OCI-LY3 (cell line): ENCODE results near the gene SUPT20H.

Experiments
- H2AFZ ChIP-seq: fragments of 200-600, 300-600 bp; shearing (Covaris generic); 2 replicates; pipeline ENCODE4 v1.6.0; 2014; ENCODE audit warnings: antibody characterized with exemption, low read depth, low read length
- H3K27ac ChIP-seq: fragments of 200-600, 300-600 bp; sonication (generic); 2 replicates; pipeline ENCODE4 v1.5.1; 2014; ENCODE audit warnings: mild to moderate bottlenecking, low read length, moderate library complexity, mixed read lengths
- H3K27me3 ChIP-seq: fragments of 200-600, 300-600 bp; sonication (generic); 2 replicates; pipeline ENCODE4 v1.6.1; 2014; ENCODE audit warnings: low read depth, low read length, mixed read lengths
- H3K36me3 ChIP-seq: fragments of 200-600, 300-600 bp; sonication (generic); replicated peaks from 2 replicates; pipeline ENCODE3; 2014; ENCODE audit warnings: low read depth, low read length, mixed read lengths
- H3K4me1 ChIP-seq: fragments of 300-600, 200-600 bp; sonication (generic); 2 replicates; pipeline ENCODE4 v1.6.1; 2014; ENCODE audit warnings: low read length, mixed read lengths
- H3K4me2 ChIP-seq: fragments of 200-600, 300-600 bp; sonication (generic); 2 replicates; pipeline ENCODE4 v1.6.1; 2014; ENCODE audit warnings: low read length, mixed read lengths
- H3K4me3 ChIP-seq: fragments of 300-600, 200-600 bp; sonication (generic); 2 replicates; pipeline ENCODE4 v1.5.1; 2014; ENCODE audit warnings: antibody characterized with exemption, mild to moderate bottlenecking, low read length, moderate library complexity
- H3K79me2 ChIP-seq: fragments of 300-600, 200-600 bp; shearing (Covaris generic); 2 replicates; pipeline ENCODE4 v1.6.1; 2014; ENCODE audit warnings: mild to moderate bottlenecking, low read length, mixed read lengths
- H3K9ac ChIP-seq: fragments of 300-600, 200-600 bp; shearing (Covaris generic); 2 replicates; pipeline ENCODE4 v1.6.0; 2014; ENCODE audit warnings: mild to moderate bottlenecking, low read length, moderate library complexity
- H3K9me3 ChIP-seq: fragments of 200-600, 300-600 bp; shearing (Covaris generic); 2 replicates; pipeline ENCODE4 v1.6.1; 2014; ENCODE audit warnings: low read length, mixed read lengths; ENCODE audit not compliant: insufficient read depth
- H4K20me1 ChIP-seq: fragments of 200-600, 300-600 bp; sonication (generic); 2 replicates; pipeline ENCODE4 v1.6.1; 2016; ENCODE audit warnings: low read length, mixed read lengths; ENCODE audit not compliant: insufficient read depth
- EZH2phosphoT487 ChIP-seq: fragments of 200-600 bp; shearing (Covaris generic); IDR thresholded peaks from 2 replicates; pipeline ENCODE4 v1.6.1; 2018; ENCODE audit warnings: antibody characterized with exemption, mixed run types, low read depth
- TF ChIP-seq, protein P1 (sequence below): fragments of 200-600, 300-600 bp; sonication (generic); IDR thresholded peaks from 2 replicates; pipeline ENCODE4 v1.5.1; 2014; ENCODE audit warnings: antibody characterized with exemption, low read length, low read depth

Gene SUPT20H

DNA sequence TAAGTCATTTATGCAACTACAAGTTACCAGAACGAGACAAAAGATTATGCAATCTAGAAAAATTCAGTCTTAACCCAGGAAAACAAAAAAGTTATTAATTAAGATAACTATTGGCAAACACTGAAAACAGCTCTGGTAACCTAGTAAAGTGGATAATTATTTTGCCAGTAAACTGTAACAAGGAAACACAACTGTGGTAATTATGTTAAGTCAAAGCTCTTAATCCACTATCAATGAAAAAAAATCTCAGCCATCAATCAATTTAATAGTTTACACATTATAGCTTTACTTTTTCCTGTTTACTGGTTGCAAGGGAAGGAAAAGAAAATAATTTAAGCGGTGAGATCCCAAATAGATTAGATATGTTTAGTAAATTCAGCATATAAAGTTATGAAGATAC, 47.7 kb downstream of the SUPT20H start:
- no peaks in the 10 kb centered on the region for H3K79me2 ChIP-seq
- H3K9me3 ChIP-seq, result no peaks in the 10 kb centered on the region
- H3K4me2 ChIP-seq, result no peak overlapping the region
- no peak overlapping the region for H3K4me3 ChIP-seq
- no peak overlapping the region for H3K9ac ChIP-seq
- no peak overlapping the region for H3K27ac ChIP-seq
- H3K27me3 ChIP-seq, result no peaks in the 10 kb centered on the region
- no peak for TF ChIP-seq EZH2phosphoT487
- TF ChIP-seq, protein P1, sequence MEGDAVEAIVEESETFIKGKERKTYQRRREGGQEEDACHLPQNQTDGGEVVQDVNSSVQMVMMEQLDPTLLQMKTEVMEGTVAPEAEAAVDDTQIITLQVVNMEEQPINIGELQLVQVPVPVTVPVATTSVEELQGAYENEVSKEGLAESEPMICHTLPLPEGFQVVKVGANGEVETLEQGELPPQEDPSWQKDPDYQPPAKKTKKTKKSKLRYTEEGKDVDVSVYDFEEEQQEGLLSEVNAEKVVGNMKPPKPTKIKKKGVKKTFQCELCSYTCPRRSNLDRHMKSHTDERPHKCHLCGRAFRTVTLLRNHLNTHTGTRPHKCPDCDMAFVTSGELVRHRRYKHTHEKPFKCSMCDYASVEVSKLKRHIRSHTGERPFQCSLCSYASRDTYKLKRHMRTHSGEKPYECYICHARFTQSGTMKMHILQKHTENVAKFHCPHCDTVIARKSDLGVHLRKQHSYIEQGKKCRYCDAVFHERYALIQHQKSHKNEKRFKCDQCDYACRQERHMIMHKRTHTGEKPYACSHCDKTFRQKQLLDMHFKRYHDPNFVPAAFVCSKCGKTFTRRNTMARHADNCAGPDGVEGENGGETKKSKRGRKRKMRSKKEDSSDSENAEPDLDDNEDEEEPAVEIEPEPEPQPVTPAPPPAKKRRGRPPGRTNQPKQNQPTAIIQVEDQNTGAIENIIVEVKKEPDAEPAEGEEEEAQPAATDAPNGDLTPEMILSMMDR, result no peak
- H2AFZ ChIP-seq, result no peak overlapping the region
- no peaks in the 10 kb centered on the region for H3K4me1 ChIP-seq
- no peaks in the 10 kb centered on the region for H4K20me1 ChIP-seq
- peaks cover 76% of the 10 kb centered on the region for H3K36me3 ChIP-seq

DNA sequence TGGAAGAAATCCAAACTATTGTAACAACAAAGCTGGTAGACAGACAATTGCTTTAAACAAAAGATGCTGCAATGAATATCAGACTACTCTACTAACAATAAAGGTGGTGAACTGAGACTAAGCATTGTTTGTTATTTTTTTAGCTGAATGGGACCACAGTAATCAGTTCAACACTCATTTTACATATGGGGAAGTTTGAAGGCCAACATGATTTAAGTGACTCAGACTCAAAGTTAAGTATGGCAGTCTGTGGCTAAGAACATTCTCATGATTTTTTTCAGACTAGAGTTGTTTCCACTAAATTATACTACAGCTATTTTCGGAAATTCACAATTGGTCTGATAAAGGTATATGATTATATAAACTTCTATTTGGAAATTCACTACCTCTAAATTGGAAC, 48.5 kb downstream of the SUPT20H start:
- Histone ChIP-seq H3K9me3 (no peaks in the 10 kb centered on the region), H2AFZ (no peak overlapping the region), H3K27me3 (no peaks in the 10 kb centered on the region), H3K4me1 (no peaks in the 10 kb centered on the region), H3K4me2 (no peak overlapping the region), H3K27ac (no peak overlapping the region), H3K36me3 (peaks cover 80% of the 10 kb centered on the region), H3K4me3 (no peak overlapping the region), H3K79me2 (no peaks in the 10 kb centered on the region), H3K9ac (no peak overlapping the region), H4K20me1 (no peaks in the 10 kb centered on the region)
- TF ChIP-seq, protein P1, result no peak
- no peak for TF ChIP-seq EZH2phosphoT487

DNA sequence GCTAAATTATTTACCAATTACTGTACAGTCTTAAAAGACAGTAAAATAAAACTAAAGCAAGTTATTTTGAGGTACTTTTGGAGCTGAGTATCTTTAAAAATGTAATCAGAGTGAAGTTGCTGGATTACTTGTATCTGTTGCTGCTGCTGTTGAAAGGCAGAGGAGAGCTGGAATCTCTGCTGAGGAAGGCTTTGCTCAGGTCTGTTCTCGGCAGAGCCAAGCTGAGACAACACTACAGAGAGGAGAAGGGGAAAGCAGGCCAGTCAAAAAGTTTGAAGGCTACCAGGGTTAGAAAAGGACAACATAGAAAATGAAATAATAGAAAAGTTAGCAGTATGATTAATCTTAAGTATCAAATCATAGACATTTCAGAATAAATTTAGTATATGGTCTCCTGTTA, 49.1 kb downstream of the SUPT20H start:
- H3K4me3 ChIP-seq, result no peak overlapping the region
- no peak overlapping the region for H3K9ac ChIP-seq
- no peaks in the 10 kb centered on the region for H3K9me3 ChIP-seq
- no peaks in the 10 kb centered on the region for H3K4me1 ChIP-seq
- H3K4me2 ChIP-seq, result no peak overlapping the region
- no peak overlapping the region for H3K27ac ChIP-seq
- peaks cover 78% of the 10 kb centered on the region for H3K36me3 ChIP-seq
- TF ChIP-seq, protein P1, result no peak
- no peak for TF ChIP-seq EZH2phosphoT487
- H4K20me1 ChIP-seq, result no peaks in the 10 kb centered on the region
- no peak overlapping the region for H2AFZ ChIP-seq
- no peaks in the 10 kb centered on the region for H3K79me2 ChIP-seq
- H3K27me3 ChIP-seq, result no peaks in the 10 kb centered on the region

DNA sequence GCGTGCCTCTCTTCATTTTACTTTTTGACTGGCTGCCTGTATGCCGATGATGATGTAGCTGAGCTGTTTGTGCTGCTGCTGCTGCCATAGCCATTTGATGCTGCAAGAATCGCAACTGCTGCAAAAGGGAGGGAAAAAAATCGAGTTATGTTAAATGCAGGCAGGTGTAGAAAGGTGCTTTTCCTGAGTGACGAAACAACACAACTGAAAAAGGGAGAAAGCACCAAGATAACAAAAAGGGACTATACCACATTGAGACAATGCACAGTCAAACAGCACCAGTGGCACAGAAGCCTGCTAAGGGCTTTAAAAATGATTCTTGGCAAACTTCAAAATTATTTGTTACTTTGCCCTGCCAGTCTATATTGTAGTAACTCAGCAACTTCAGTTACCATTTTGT, 49.8 kb downstream of the SUPT20H start:
- Histone ChIP-seq H3K9ac (no peak overlapping the region), H3K4me1 (no peaks in the 10 kb centered on the region), H2AFZ (no peak overlapping the region), H3K4me3 (no peak overlapping the region), H3K9me3 (no peaks in the 10 kb centered on the region), H3K79me2 (no peaks in the 10 kb centered on the region), H3K4me2 (no peak overlapping the region), H4K20me1 (no peaks in the 10 kb centered on the region), H3K36me3 (peaks cover 80% of the 10 kb centered on the region), H3K27ac (no peak overlapping the region), H3K27me3 (no peaks in the 10 kb centered on the region)
- TF ChIP-seq, protein P1, result no peak
- TF ChIP-seq EZH2phosphoT487, result no peak
